Measurements from ENCODE around the gene ARPC2. TPM values are rescaled to one million over a fixed set of nuclear protein-coding genes. Genes with fewer than 3 reads are reported as not detected.

ARPC2 gene
- 159 TPM for total RNA-seq

GRCh38 chr2:218216674-218217359, at the start of gene ARPC2:
ARPC2 (plus strand) TSS chr2:218217189; CDS start chr2:218217471, 282 bp downstream.

GRCh38 chr2:218260742-218261422, 43.9 kb downstream of the ARPC2 start, which contains the start of gene GPBAR1:
GPBAR1 (plus strand) TSS chr2:218261015; CDS start chr2:218262725, 1,710 bp downstream.

DNA sequence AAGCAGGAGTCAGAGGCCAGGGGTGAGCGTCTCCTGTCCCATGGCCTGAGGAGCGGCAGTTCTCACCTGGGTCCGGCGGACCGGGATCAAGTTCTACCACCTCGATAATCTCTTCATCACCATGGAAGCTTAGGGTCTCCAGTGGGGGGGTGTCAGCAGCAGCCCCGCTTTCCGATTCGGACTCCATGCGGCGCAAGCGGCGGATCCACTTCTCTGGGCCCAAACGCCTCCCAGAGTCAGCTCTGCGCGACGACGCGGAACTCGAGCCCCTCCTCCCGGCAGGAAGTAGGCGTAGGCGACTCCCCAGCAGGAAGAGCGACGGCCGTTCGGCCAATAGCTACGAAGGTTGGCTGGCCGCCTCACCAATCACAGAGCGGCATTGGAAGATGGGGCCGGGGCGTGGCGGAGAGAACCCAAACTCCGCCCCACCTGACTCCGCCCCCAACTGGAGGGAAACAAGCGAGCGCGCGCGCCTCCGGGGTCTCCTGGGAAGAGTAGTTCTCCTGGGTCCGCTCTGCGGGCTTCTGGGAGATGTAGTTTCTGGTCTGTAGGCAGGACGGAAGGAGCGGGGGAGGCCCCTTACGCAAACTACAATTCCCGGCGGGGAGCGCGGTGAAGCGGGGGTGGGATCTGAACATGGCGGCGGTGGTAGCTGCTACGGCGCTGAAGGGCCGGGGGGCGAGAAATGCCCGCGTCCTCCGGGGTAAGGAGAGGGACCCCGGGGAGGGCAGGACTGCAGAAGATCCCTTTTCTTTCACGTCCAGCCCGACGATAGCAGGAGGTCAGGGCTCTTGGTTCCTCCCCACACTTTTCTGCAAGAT, 53.1 kb downstream of the ARPC2 start, which contains the start of the genes AAMP and PNKD:
AAMP (minus strand) TSS at position 238 of the 821 bp plus-strand sequence; CDS start at position 187, 51 bp downstream.
PNKD (plus strand) TSS at position 620 of the 821 bp plus-strand sequence; CDS start at position 637, 17 bp downstream.

GRCh38 chr2:218292048-218293014, 75.3 kb downstream of the ARPC2 start, which contains the start of gene TMBIM1:
TMBIM1 (minus strand) TSS chr2:218292503; CDS start chr2:218282141, 10,362 bp downstream.

Other genes starting within 250 kb of the ARPC2 start
- 166 TPM for gene TNS1, start 214.2 kb upstream of the ARPC2 start, total RNA-seq
- 0.29 TPM for gene RUFY4, start 147.9 kb upstream of the ARPC2 start, total RNA-seq
- 1.1 TPM for gene CXCR2, start 91.2 kb upstream of the ARPC2 start, total RNA-seq
- gene CXCR1, start 50.2 kb upstream of the ARPC2 start, total RNA-seq, result 1.4 TPM
- 1.9 TPM for gene GPBAR1, start 43.8 kb downstream of the ARPC2 start, total RNA-seq
- 141 TPM for gene AAMP, start 52.9 kb downstream of the ARPC2 start, total RNA-seq
- gene PNKD, start 53.3 kb downstream of the ARPC2 start, total RNA-seq, result 64.0 TPM
- 97.8 TPM for gene TMBIM1, start 75.3 kb downstream of the ARPC2 start, total RNA-seq
- gene CATIP, start 139.7 kb downstream of the ARPC2 start, total RNA-seq, result 4.0 TPM
- gene SLC11A1, start 165.1 kb downstream of the ARPC2 start, total RNA-seq, result 15.5 TPM
- gene CTDSP1, start 182.7 kb downstream of the ARPC2 start, total RNA-seq, result 126 TPM
- gene VIL1, start 201.9 kb downstream of the ARPC2 start, total RNA-seq, result 12.6 TPM